ENCODE data around the gene GPR39.
"Not testable (repeated sequence)": the region's sequence is repeated elsewhere in the genome, so short reads cannot be mapped to it uniquely, and the experiment has no call there.

The GPR39 gene

GRCh38 chr2:132497591-132497990 lies 81.0 kb downstream of the GPR39 start:
- no peak for DNase-seq

GRCh38 chr2:132503701-132504100 lies 87.1 kb downstream of the GPR39 start:
- no peak for DNase-seq

- no peak for DNase-seq
Observed at GRCh38 chr2:132515010-132515409, 98.4 kb downstream of the GPR39 start.

- DNase-seq: no peak
Observed at GRCh38 chr2:132517386-132517785, 100.8 kb downstream of the GPR39 start.

- DNase-seq: no peak
Observed at GRCh38 chr2:132518302-132518701, 101.7 kb downstream of the GPR39 start.

GRCh38 chr2:132519566-132519965 lies 103.0 kb downstream of the GPR39 start:
- no peak for DNase-seq

- no peak for DNase-seq
Observed at GRCh38 chr2:132521341-132521740, 104.7 kb downstream of the GPR39 start.

- DNase-seq: no peak
Observed at GRCh38 chr2:132522901-132523300, 106.3 kb downstream of the GPR39 start.

- not testable (repeated sequence) for DNase-seq
Observed at GRCh38 chr2:132537061-132537460, 120.5 kb downstream of the GPR39 start.

GRCh38 chr2:132538331-132538855 lies 121.8 kb downstream of the GPR39 start:
- DNase-seq: no peak

GRCh38 chr2:132540166-132540565 lies 123.6 kb downstream of the GPR39 start:
- DNase-seq: no peak

- DNase-seq: no peak
Observed at GRCh38 chr2:132542953-132543569, 126.5 kb downstream of the GPR39 start.

- no peak for DNase-seq
Observed at GRCh38 chr2:132544006-132544630, 127.5 kb downstream of the GPR39 start.

GRCh38 chr2:132547090-132547687 lies 130.6 kb downstream of the GPR39 start:
- peak in 11 of 14 donors; percentile 2 to 56 (median 32) for DNase-seq

- DNase-seq: no peak
Observed at GRCh38 chr2:132549935-132550670, 133.5 kb downstream of the GPR39 start.

- DNase-seq: no peak
Observed at GRCh38 chr2:132550946-132551345, 134.3 kb downstream of the GPR39 start.

- no peak for DNase-seq
Observed at GRCh38 chr2:132557694-132558093, 141.1 kb downstream of the GPR39 start.

- DNase-seq: no peak
Observed at GRCh38 chr2:132559326-132559725, 142.7 kb downstream of the GPR39 start.

GRCh38 chr2:132559921-132560320 lies 143.3 kb downstream of the GPR39 start:
- DNase-seq: no peak

- DNase-seq: no peak
Observed at GRCh38 chr2:132560562-132560961, 144.0 kb downstream of the GPR39 start.

GRCh38 chr2:132562245-132562644 lies 145.6 kb downstream of the GPR39 start:
- DNase-seq: no peak

GRCh38 chr2:132564065-132564464 lies 147.5 kb downstream of the GPR39 start:
- no peak for DNase-seq

- no peak for DNase-seq
Observed at GRCh38 chr2:132566379-132566778, 149.8 kb downstream of the GPR39 start.
